Measurements from ENCODE around the gene GALNT18.

GALNT18 gene

DNA sequence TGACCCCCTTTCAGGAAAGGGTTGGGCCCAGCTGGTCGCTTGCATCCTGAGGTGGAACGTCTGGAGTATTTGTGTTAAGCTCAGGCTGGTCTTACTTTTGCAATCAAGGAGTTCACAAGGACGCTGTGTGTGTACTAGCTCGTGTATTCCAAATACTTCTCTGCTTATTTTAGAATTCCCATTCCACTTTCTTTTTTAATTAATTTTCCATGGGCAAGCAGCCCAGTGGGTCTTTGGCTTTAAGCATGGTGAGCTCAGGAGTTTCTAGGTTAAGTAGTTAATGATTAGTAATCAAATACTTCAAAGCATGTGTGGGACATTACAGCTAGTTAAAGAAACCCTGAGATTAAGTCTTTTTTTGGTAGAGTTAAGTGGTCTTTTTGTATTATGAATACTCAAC is 337.3 kb downstream of the GALNT18 start:
- ChIA-PET CTCF (interaction anchor here (0.9 to 1.2 kb wide), 2 partner anchors 18 to 168 kb away, joined by 3 read pairs; no protein-coding TSS in a partner anchor), POLR2A (no interaction called here)
- DNase-seq (ENCODE audit: extremely low spot score) = no peak
- TF ChIP-seq, protein P1, sequence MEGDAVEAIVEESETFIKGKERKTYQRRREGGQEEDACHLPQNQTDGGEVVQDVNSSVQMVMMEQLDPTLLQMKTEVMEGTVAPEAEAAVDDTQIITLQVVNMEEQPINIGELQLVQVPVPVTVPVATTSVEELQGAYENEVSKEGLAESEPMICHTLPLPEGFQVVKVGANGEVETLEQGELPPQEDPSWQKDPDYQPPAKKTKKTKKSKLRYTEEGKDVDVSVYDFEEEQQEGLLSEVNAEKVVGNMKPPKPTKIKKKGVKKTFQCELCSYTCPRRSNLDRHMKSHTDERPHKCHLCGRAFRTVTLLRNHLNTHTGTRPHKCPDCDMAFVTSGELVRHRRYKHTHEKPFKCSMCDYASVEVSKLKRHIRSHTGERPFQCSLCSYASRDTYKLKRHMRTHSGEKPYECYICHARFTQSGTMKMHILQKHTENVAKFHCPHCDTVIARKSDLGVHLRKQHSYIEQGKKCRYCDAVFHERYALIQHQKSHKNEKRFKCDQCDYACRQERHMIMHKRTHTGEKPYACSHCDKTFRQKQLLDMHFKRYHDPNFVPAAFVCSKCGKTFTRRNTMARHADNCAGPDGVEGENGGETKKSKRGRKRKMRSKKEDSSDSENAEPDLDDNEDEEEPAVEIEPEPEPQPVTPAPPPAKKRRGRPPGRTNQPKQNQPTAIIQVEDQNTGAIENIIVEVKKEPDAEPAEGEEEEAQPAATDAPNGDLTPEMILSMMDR (IDR thresholded peaks at IDR 0.05; ENCODE audit: control extremely low read depth, extremely low read depth, low read depth, missing control alignments) = no peak

DNA sequence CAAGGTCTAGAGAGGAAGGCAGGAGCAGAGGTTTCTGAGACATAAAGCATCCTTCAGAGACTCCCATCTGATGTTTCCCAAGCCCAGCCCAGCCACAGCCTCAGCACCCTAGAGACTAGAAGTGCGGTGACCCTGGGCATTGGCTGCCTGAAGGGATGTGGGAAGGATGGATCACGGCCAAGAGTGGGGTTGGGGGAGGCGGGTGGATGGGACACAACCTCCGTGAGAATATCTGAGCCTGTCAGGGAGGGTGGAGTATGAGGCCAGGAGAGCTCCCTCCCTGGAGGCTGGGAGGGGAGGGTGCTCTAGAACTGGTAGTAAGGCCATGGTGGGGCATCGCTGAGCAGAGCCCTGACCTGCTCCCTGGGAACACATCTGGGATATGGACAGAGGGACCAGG is 340.2 kb downstream of the GALNT18 start:
- TF ChIP-seq, protein P1 (IDR thresholded peaks at IDR 0.05; ENCODE audit: control extremely low read depth, extremely low read depth, low read depth, missing control alignments) = no peak
- CTCF ChIA-PET = interaction anchor here (1.7 to 3.5 kb wide), 2 partner anchors 15 to 506 kb away, joined by 6 to 14 read pairs; no protein-coding TSS in a partner anchor
- DNase-seq (ENCODE audit: extremely low spot score) = no peak
- POLR2A ChIA-PET = no interaction called here

DNA sequence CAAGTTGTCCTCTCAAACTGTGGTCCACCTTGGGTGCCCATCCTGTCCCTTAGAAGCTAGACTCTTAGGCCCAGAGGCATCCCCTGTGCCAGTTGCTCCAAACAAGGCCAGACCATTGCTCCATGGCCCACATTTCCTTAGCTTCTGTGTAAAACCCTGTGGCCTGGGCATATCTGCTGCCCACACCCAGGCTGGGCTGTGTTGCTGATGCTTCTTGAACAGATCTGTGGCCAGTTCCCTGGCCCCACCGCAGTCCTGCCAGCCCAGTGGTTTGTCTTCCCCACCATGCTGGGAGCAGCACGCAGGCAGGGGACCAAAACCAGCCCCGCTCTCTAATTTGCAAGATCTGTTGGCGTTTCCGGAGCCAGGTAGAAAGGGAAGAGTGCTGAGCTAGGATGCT is 341.0 kb downstream of the GALNT18 start:
- DNase-seq (ENCODE audit: extremely low spot score) = no peak
- POLR2A ChIA-PET = no interaction called here
- CTCF ChIA-PET = interaction anchor here (0.9 to 3.5 kb wide), 3 partner anchors 14 to 507 kb away, joined by 3 to 14 read pairs (median 6); no protein-coding TSS in a partner anchor
- TF ChIP-seq, protein P1 (IDR thresholded peaks at IDR 0.05; ENCODE audit: control extremely low read depth, extremely low read depth, low read depth, missing control alignments) = no peak

DNA sequence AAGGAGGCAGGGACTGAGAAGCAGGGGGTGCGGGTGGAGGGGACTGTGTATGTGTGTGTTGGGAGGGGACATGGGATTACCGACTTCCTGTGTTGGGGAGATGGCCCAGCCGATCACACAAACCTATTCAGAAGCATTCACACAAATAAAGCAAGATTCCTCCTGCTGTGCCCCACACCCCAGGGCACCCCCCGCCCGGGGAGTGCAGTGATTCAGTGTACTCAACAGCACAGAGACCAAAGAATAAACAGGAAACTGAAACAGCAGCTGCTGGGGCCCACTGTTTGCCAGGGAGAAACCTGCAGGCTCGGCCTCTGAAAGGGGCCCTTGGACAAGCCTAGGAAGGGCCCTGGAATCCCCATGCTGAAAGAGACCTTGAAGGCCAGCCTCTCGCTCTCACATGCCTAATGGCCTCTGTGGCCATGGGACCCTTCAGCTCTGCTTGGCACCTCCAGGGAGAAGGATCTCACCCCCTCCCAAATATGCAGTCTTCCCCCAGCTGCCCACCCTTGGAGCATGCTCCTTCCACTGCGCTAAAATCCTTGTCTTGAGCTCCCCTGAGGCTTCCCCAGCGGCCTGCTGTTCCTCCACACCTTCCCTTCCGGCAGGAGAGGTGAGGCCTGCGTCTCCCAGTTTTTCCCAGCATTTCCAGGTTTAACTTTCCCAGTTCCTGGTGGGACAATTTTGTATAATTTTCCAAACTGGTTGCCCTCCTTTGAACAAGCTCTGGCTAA is 341.7 kb downstream of the GALNT18 start:
- POLR2A ChIA-PET = no interaction called here
- TF ChIP-seq, protein P1 (IDR thresholded peaks at IDR 0.05; ENCODE audit: control extremely low read depth, extremely low read depth, low read depth, missing control alignments) = no peak
- DNase-seq (ENCODE audit: extremely low spot score) = no peak
- CTCF ChIA-PET = interaction anchor here (0.9 to 3.5 kb wide), 7 partner anchors 11 to 508 kb away, joined by 3 to 14 read pairs (median 5); no protein-coding TSS in a partner anchor

DNA sequence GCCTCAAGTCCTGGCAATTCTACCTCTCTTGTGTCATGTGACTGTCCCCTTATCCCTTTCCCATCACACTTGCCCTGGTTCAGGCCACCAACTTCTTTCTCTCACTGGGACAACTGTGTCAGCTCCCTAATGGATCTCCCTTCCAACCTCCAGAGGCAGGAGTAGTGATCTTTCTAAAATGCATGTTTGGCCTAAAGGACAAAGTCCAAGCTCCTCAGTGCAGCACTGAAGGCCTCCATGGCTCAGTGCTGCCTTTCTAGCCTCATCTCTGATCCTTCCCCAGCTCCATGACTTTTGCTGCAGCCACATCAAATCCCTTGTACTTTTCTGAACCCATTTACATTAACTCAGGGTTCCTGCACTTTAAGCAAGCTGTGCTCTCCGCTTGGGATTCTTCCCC is 349.6 kb downstream of the GALNT18 start:
- ChIA-PET POLR2A (no interaction called here), CTCF (interaction anchor here (1.5 kb wide), 1 partner anchor 9 kb away, joined by 4 read pairs; no protein-coding TSS in a partner anchor)
- TF ChIP-seq, protein P1 (IDR thresholded peaks at IDR 0.05; ENCODE audit: control extremely low read depth, extremely low read depth, low read depth, missing control alignments) = no peak
- DNase-seq (ENCODE audit: extremely low spot score) = no peak

DNA sequence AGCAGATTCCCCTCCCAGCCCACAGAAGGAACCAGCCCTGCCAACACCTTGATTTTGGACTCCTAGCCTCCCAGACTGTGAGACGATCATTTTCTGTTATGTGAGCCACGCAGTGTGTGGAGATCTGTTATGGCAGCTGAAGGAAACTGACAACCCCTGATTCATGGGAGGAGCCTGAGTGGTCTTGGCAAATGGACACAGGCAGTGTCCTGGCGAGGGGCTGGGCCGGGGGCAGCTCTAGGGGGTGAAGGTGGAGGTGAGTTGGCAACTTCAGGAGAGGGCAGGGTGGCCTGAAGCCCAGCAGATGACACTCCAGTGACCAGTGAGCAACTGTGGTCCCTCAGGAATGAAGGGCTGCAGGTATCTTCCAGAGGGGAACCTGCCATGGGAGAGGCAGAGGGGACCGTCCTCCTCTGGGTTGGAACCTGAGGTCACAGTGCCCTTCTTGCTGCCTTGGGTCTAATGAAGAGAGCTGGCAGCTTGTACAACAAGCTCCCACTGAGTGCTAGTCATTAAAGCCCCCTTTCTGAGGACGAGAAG is 351.5 kb downstream of the GALNT18 start:
- POLR2A ChIA-PET = no interaction called here
- CTCF ChIA-PET = interaction anchor here (0.8 kb wide), 1 partner anchor 91 kb away, joined by 3 read pairs; no protein-coding TSS in a partner anchor

More for the DNA sequence above, 351.5 kb downstream of the GALNT18 start:
- TF ChIP-seq, protein P1 (IDR thresholded peaks at IDR 0.05; ENCODE audit: control extremely low read depth, extremely low read depth, low read depth, missing control alignments) = no peak
- DNase-seq (ENCODE audit: extremely low spot score) = no peak
